Measurements from ENCODE around the gene ZNF367.

The ZNF367 gene

GRCh38 chr9:96413302-96414221, 4.6 kb downstream of the ZNF367 start:
- TF ChIP-seq TOX (CRISPR knock-in tag; IDR thresholded peaks at IDR 0.05; ENCODE audit: borderline replicate concordance) (no peak), RARB (CRISPR knock-in tag; IDR thresholded peaks at IDR 0.05) (no peak), BACH2 (CRISPR knock-in tag; IDR thresholded peaks at IDR 0.05; ENCODE audit: borderline replicate concordance) (no peak), POU6F1 (CRISPR knock-in tag; IDR thresholded peaks at IDR 0.05; ENCODE audit: borderline replicate concordance, low read depth) (no peak), ZNF70 (CRISPR knock-in tag; IDR thresholded peaks at IDR 0.05) (no peak), GLIS3 (CRISPR knock-in tag; IDR thresholded peaks at IDR 0.05) (no peak), SNAI2 (CRISPR knock-in tag; IDR thresholded peaks at IDR 0.05) (no peak), ZC3H10 (CRISPR knock-in tag; IDR thresholded peaks at IDR 0.05) (no peak), CREB5 (CRISPR knock-in tag; IDR thresholded peaks at IDR 0.05; ENCODE audit: low read depth) (no peak)
- ATAC-seq: no peak

GRCh38 chr9:96412174-96412913, 5.8 kb downstream of the ZNF367 start:
- TF ChIP-seq ZC3H10 (CRISPR knock-in tag; IDR thresholded peaks at IDR 0.05) (no peak), TSHZ2 (CRISPR knock-in tag; IDR thresholded peaks at IDR 0.05) (no peak), TOX (CRISPR knock-in tag; IDR thresholded peaks at IDR 0.05; ENCODE audit: borderline replicate concordance) (no peak)
- ATAC-seq: no peak

- no peak for TF ChIP-seq OSR1 (CRISPR knock-in tag; IDR thresholded peaks at IDR 0.05)
- ATAC-seq: no peak
Measured at GRCh38 chr9:96411129-96411838, 6.9 kb downstream of the ZNF367 start.

GRCh38 chr9:96408409-96409280, 9.5 kb downstream of the ZNF367 start:
- TF ChIP-seq PPARA (CRISPR knock-in tag; IDR thresholded peaks at IDR 0.05; ENCODE audit: borderline replicate concordance) (no peak), OSR1 (CRISPR knock-in tag; IDR thresholded peaks at IDR 0.05) (no peak), RARB (CRISPR knock-in tag; IDR thresholded peaks at IDR 0.05) (no peak), BACH2 (CRISPR knock-in tag; IDR thresholded peaks at IDR 0.05; ENCODE audit: borderline replicate concordance) (no peak), ZC3H10 (CRISPR knock-in tag; IDR thresholded peaks at IDR 0.05) (no peak), ISL1 (CRISPR knock-in tag; IDR thresholded peaks at IDR 0.05) (no peak), TOX (CRISPR knock-in tag; IDR thresholded peaks at IDR 0.05; ENCODE audit: borderline replicate concordance) (no peak)
- ATAC-seq: no peak

GRCh38 chr9:96400132-96400910, 17.8 kb downstream of the ZNF367 start:
- no peak for TF ChIP-seq GLIS3 (CRISPR knock-in tag; IDR thresholded peaks at IDR 0.05)
- no peak for TF ChIP-seq OSR1 (CRISPR knock-in tag; IDR thresholded peaks at IDR 0.05)
- no peak for ATAC-seq

All from SK-N-SH treated with all-trans-retinoic acid at 6 μM for 48 hours (cell line).